Large intestine (tissue), 12 donors: ENCODE data around the gene TIGD1. TPM values are rescaled to one million over a fixed set of nuclear protein-coding genes. Genes with fewer than 3 reads are reported as not detected.
A peak's percentile ranks its signal among the peaks of the same experiment; 100 is the strongest.

Experiments
- DNase-seq, 2 donors: peaks; one replicate each; pipeline versions ENCODE4 v3.0.0 to v3.0.0-alpha.2; 2013
- H3K27ac ChIP-seq: one replicate; pipeline ENCODE4 v1.5.1; 2013; ENCODE audit warnings: low read length
- H3K27me3 ChIP-seq: 2 replicates; pipeline ENCODE4 v1.6.1; 2013; ENCODE audit warnings: low read length; ENCODE audit not compliant: control insufficient read depth, insufficient read depth
- H3K36me3 ChIP-seq: 2 replicates; pipeline ENCODE4 v1.6.1; 2013; ENCODE audit warnings: low read length; ENCODE audit not compliant: control insufficient read depth, insufficient read depth
- H3K4me1 ChIP-seq: one replicate; pipeline ENCODE4 v1.6.1; 2013; ENCODE audit warnings: low read length; ENCODE audit not compliant: control insufficient read depth, insufficient read depth
- H3K4me3 ChIP-seq: one replicate; pipeline ENCODE4 v1.5.1; 2013; ENCODE audit warnings: low read length
- H3K9me3 ChIP-seq: one replicate; pipeline ENCODE4 v1.6.1; 2013; ENCODE audit warnings: mild to moderate bottlenecking, low read depth, low read length, moderate library complexity; ENCODE audit not compliant: control insufficient read depth
- WGBS: methylation state at CpG from one replicate; pipeline ENCODE4 v1.1.5; 2013; ENCODE audit warnings: low lambda C conversion rate; ENCODE audit not compliant: insufficient coverage; 5-methylcytosine and 5-hydroxymethylcytosine counted together
- long read RNA-seq, 11 donors: transcript quantifications; one replicate each; lab custom pipeline, GENCODE V29; 2026
- polyA plus RNA-seq: library from polyadenylated mRNA; unstranded; fragments of 120-200 nt; gene quantifications from one replicate; pipeline ENCODE4 v1.2.1, GENCODE V29; 2013

Gene TIGD1
- 6.5 TPM for polyA plus RNA-seq
- long read RNA-seq, donor 1, partial matches to known transcripts: 0 of 1 reads
- long read RNA-seq, donor 1, other reads (novel, unspliced or antisense): 0 of 1 reads
- long read RNA-seq, donor 2, transcript TIGD1-201 (1 exons, 2,623 nt): major isoform, 5 of 287 reads
- long read RNA-seq, donor 2, partial matches to known transcripts: 203 of 287 reads
- long read RNA-seq, donor 2, other reads (novel, unspliced or antisense): 79 of 287 reads
- long read RNA-seq, donor 3: 0 reads
- long read RNA-seq, donor 4: 0 reads
- long read RNA-seq, donor 5, partial matches to known transcripts: 0 of 1 reads
- long read RNA-seq, donor 5, other reads (novel, unspliced or antisense): 0 of 1 reads
- long read RNA-seq, donor 6, partial matches to known transcripts: 0 of 1 reads
- long read RNA-seq, donor 6, other reads (novel, unspliced or antisense): 0 of 1 reads
- long read RNA-seq, donor 7, partial matches to known transcripts: 0 of 1 reads
- long read RNA-seq, donor 7, other reads (novel, unspliced or antisense): 0 of 1 reads
- long read RNA-seq, donor 8, partial matches to known transcripts: 159 of 200 reads
- long read RNA-seq, donor 8, other reads (novel, unspliced or antisense): 39 of 200 reads
- long read RNA-seq, donor 9, partial matches to known transcripts: 0 of 3 reads
- long read RNA-seq, donor 9, other reads (novel, unspliced or antisense): 0 of 3 reads
- long read RNA-seq, donor 10, partial matches to known transcripts: 0 of 2 reads
- long read RNA-seq, donor 10, other reads (novel, unspliced or antisense): 0 of 2 reads
- long read RNA-seq, donor 11, partial matches to known transcripts: 0 of 1 reads
- long read RNA-seq, donor 11, other reads (novel, unspliced or antisense): 0 of 1 reads

GRCh38 chr2:232550354-232551249 lies at the start of gene TIGD1, which contains the start of gene EIF4E2:
TSS of gene TIGD1 (minus strand) at chr2:232550557. CDS start at chr2:232549882, 675 bp downstream.
TSS of gene EIF4E2 (plus strand) at chr2:232550689. CDS start at chr2:232550725, 36 bp downstream.
- Histone ChIP-seq H3K36me3 (peaks cover 23% of the 10 kb centered on the region), H3K27ac (peak within 1 kb of the TSS; percentile 99), H3K4me1 (peaks cover 6% of the 10 kb centered on the region), H3K9me3 (peaks cover 8% of the 10 kb centered on the region), H3K27me3 (no peaks in the 10 kb centered on the region), H3K4me3 (peak within 1 kb of the TSS; percentile 95)
- DNase-seq: peak; percentile 96 to 98
- WGBS: no CpG with 5 or more reads among the region's 81 CpGs

- no peak overlapping the region for H3K4me3 ChIP-seq
- no peak overlapping the region for H3K27ac ChIP-seq
- no CpG with 5 or more reads among the region's 4 CpGs for WGBS
- no peaks in the 10 kb centered on the region for H3K27me3 ChIP-seq
- H3K9me3 ChIP-seq: no peaks in the 10 kb centered on the region
- H3K4me1 ChIP-seq: peaks cover 17% of the 10 kb centered on the region
- H3K36me3 ChIP-seq: no peaks in the 10 kb centered on the region
- no peak for DNase-seq
These were observed 47.9 kb upstream of the TIGD1 start for GRCh38 chr2:232598293-232598692.

GRCh38 chr2:232597362-232598079 lies 47.2 kb upstream of the TIGD1 start:
- H3K4me1 ChIP-seq: peaks cover 22% of the 10 kb centered on the region
- WGBS: no CpG with 5 or more reads among the region's 7 CpGs
- no peaks in the 10 kb centered on the region for H3K36me3 ChIP-seq
- no peak overlapping the region for H3K4me3 ChIP-seq
- no peak overlapping the region for H3K27ac ChIP-seq
- DNase-seq: no peak
- no peaks in the 10 kb centered on the region for H3K27me3 ChIP-seq
- H3K9me3 ChIP-seq: no peaks in the 10 kb centered on the region

GRCh38 chr2:232593982-232594381 lies 43.6 kb upstream of the TIGD1 start:
- DNase-seq: no peak
- WGBS: no CpG with 5 or more reads among the region's 7 CpGs
- no peaks in the 10 kb centered on the region for H3K27me3 ChIP-seq
- peaks cover 30% of the 10 kb centered on the region for H3K4me1 ChIP-seq
- peak overlapping the region; percentile 90 for H3K27ac ChIP-seq
- no peak overlapping the region for H3K4me3 ChIP-seq
- H3K9me3 ChIP-seq: no peaks in the 10 kb centered on the region
- H3K36me3 ChIP-seq: no peaks in the 10 kb centered on the region

- H3K4me3 ChIP-seq: no peak overlapping the region
These were observed 42.5 kb upstream of the TIGD1 start for GRCh38 chr2:232592772-232593395.

GRCh38 chr2:232588680-232589585 lies 38.6 kb upstream of the TIGD1 start:
- Histone ChIP-seq H3K36me3 (peaks cover 3% of the 10 kb centered on the region), H3K27me3 (no peaks in the 10 kb centered on the region), H3K4me1 (peaks cover 28% of the 10 kb centered on the region), H3K4me3 (no peak overlapping the region), H3K27ac (no peak overlapping the region), H3K9me3 (no peaks in the 10 kb centered on the region)
- no peak for DNase-seq
- WGBS: 100% methylated on average over 2 of the region's 18 CpGs

More at GRCh38 chr2:232592772-232593395, 42.5 kb upstream of the TIGD1 start:
- Histone ChIP-seq H3K27me3 (no peaks in the 10 kb centered on the region), H3K9me3 (no peaks in the 10 kb centered on the region), H3K27ac (peak overlapping the region; percentile 90), H3K36me3 (no peaks in the 10 kb centered on the region), H3K4me1 (peaks cover 30% of the 10 kb centered on the region)
- WGBS: no CpG with 5 or more reads among the region's 3 CpGs
- peak; percentile 74 to 92 for DNase-seq

- Histone ChIP-seq H3K36me3 (peaks cover 3% of the 10 kb centered on the region), H3K27ac (no peak overlapping the region), H3K27me3 (no peaks in the 10 kb centered on the region), H3K9me3 (no peaks in the 10 kb centered on the region), H3K4me1 (peaks cover 19% of the 10 kb centered on the region), H3K4me3 (no peak overlapping the region)
- no peak for DNase-seq
- WGBS: 100% methylated on average over 2 of the region's 8 CpGs
These were observed 37.7 kb upstream of the TIGD1 start for GRCh38 chr2:232588031-232588430.

GRCh38 chr2:232587512-232587911 lies 37.2 kb upstream of the TIGD1 start:
- Histone ChIP-seq H3K27ac (no peak overlapping the region), H3K4me3 (no peak overlapping the region)
- WGBS: no CpG with 5 or more reads among the region's 7 CpGs

More at GRCh38 chr2:232587512-232587911, 37.2 kb upstream of the TIGD1 start:
- Histone ChIP-seq H3K4me1 (peaks cover 16% of the 10 kb centered on the region), H3K36me3 (peaks cover 4% of the 10 kb centered on the region), H3K9me3 (no peaks in the 10 kb centered on the region), H3K27me3 (no peaks in the 10 kb centered on the region)
- no peak for DNase-seq
